Stimulated activated CD8-positive, alpha-beta memory T cell treated with anti-CD3 and anti-CD28 coated beads, Interleukin-15, amount 100 ng/mL, for 48 hours (primary cell): Measurements from ENCODE around the gene CAMK1D.

Experiments used
- DNase-seq, 2 donors: peaks; one replicate each; pipeline ENCODE4 v3.0.0-alpha.2; 2020; ENCODE audit warnings: low read depth in 2 of 2

Gene CAMK1D

DNA sequence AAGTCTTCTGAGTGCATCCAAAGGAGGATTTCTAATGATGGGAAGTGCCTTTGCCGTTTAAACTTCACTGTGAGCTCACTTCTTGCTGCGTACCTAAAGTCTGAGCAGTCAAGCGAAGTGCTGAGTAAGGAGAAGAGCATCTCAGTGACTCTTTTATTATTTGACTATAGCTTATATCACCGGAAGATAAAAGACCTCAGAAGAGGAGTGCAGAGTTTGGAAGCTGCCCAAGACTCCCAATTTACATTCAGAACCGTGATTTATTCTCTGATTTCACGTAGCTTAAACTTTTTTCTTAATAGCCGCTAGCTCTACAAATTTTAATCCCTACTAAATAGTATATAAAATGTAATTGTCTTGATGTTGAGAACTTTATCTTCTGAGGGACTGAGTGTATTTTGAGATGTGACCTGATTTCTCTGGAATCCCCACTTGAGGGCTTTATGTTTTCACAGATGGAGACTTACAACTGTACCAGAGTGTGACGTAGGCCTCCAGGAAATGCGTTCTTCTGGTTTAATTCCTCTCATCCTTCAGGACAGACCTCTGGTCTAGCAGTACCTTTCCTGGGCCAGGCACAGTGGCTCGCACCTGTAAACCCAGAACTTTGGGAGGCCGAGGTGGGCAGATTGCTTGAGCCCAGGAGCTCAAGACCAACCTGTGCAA is 51.1 kb downstream of the CAMK1D start:
- DNase-seq: no peak

DNA sequence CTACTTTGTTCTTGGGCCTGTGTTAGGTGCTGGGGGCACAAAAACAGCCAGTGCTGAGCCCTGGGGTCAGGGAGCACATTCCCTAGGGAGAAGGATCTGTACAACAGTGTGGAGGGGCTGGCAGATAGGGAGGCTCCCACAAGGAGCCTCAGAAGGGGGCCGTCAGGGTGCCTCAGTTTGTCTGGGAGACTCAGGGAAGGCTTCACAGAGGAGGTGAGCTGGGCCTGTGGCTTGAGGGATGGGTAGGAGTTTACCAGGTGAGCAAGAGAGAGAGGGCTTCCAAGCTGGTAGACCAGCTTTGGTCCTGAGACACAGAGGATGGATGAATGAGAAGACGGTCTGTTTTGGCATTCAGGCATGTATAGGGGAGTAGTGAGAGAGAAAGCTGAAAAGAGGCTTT is 52.1 kb downstream of the CAMK1D start:
- no peak for DNase-seq

DNA sequence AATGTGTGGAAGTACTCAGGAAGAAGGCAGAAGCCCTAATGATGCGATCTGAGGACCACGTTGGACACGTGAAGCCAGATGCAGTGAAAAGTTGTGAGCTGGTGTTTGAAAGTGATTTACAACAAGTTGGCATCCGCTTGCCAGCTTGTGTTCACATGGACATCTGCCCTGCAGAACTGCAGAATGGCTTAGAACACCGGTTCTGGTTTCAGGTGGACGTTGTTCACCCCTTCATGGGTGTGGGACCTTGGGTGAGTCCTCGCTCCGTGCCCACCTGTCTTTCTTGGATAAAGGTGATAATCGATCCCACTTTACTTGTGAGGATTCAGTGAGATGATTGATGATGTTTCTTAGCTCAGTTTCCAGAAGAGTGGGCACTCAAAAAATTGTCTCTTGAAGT is 53.8 kb downstream of the CAMK1D start:
- DNase-seq: no peak

DNA sequence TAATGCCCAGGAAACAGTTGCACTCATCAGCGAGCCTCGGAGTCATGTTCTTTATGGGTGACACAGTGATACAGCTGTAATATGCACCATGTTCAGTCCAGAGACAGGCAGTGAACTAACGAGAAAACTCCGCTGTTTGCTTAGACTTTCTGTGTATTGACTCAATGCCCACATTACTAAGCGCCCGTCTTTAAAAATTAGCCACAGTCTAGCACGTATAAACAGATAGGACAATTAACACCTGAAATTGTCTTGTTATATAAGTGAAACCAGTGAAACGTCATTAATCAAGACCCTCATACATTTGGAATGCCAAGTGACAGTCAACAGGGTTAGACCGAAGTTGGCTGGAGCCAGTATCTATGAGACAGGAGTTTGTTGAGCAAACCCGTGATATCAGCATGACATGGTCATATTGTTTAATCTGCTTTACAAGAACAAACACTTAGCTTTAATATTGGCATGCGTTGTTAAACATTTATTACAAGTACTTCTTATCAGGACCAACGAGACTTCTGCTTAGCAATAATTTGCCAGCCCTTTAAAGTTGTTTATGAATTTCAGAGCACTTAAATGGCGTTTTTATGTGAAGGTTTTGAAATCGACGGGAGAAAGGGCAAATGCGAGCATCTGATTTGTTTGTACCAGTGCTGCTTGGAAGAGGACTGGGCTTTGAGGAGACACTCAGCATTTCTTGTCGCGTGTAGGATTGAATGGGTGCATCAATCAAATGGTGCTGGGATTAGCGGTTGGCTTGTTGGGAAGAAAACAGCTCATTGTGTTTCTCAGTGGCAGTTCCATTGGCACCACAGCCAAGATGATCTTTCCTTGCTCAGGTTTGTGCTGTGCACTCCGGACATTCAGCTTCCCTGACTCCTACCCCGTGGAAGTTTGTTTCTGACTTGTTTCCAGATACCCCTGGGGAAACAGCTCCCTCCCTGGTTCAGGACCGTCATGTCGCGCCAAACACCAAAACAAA is 56.3 kb downstream of the CAMK1D start:
- no peak for DNase-seq

DNA sequence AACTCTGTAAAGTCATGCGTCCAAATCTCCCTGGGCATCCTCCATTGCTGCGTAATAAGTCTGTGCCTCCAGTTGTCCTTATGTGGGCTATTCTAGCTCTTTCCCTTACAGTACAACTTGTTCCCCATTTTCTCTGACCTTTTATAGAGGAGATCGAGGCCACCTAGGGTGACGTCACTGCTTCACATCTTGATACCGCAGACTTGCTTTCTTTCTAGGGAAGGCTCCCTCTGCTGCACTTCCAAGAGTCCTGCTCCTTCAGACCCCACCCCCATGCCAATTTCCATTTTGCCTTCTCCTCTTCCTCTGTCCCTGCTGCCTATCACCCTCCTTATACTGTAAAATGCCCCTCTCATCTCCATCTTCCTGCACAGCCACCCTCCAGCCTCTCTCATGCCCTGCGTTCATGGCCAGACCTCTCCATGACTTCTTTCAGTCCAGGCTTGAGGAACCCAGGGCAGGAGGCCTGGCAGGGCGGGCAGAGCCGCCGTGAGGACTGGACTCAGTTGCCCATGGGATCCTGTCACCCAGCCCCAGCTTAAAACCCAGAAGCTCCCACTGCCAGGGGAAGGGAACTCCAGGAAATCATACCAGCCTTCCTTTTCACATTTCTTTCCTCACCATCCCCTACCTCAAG is 57.5 kb downstream of the CAMK1D start:
- DNase-seq: no peak

DNA sequence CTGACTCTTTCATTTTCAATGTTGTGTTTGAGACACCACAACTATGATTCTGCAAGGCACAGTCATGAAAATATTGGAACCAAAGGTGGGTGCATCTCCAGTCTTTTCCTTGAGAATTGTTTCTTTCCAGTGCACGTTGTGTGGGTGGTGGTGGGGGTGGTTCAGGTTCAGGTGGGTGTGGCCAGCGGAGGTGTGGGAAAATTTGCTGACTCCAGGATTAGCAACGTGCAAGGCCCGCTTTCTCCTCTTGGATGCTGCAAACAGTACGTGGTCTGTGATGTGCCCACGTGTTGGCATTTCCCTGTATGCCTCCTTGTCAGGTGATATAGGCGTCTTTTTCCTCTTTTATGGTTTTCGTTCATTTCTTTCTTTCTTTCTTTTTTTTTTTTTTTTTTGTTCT is 59.1 kb downstream of the CAMK1D start:
- no peak for DNase-seq

DNA sequence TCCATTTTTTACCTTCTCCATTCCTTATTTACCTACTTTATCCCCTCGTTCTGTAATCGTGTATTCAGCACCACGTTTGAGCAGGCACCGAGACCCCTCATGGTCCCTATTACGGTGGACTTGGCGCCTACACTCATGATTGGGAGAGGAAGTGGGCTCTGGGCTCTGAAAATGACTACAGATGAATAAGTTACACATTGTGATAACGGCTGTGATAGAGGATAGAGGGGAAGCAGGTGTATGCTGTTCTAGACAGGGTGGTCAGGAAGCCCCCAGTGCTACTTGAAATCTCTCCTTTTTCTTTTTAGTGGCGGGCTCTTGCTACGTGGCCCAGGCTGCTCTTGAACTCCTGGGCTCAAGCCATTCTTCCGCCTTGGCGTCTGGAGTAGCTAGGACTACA is 59.8 kb downstream of the CAMK1D start:
- DNase-seq: no peak

DNA sequence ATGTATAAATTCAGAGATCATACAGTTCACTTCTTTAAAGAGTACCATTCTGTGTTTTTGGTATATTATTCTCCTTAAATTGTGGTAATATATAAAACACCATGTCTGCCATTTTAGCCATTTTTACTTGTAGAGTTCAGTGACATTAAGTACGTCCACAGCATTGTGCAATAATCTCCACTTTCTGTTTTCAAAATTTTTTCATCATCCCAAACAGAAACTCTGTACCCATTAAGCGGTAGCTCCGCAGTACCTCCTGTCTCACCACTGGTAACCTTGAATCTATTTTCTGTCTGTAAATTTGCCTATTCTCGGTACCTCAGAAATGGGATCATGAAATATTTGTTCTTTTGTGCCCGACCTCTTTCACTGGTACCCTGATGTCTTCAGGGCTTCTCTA is 60.3 kb downstream of the CAMK1D start:
- DNase-seq: no peak

DNA sequence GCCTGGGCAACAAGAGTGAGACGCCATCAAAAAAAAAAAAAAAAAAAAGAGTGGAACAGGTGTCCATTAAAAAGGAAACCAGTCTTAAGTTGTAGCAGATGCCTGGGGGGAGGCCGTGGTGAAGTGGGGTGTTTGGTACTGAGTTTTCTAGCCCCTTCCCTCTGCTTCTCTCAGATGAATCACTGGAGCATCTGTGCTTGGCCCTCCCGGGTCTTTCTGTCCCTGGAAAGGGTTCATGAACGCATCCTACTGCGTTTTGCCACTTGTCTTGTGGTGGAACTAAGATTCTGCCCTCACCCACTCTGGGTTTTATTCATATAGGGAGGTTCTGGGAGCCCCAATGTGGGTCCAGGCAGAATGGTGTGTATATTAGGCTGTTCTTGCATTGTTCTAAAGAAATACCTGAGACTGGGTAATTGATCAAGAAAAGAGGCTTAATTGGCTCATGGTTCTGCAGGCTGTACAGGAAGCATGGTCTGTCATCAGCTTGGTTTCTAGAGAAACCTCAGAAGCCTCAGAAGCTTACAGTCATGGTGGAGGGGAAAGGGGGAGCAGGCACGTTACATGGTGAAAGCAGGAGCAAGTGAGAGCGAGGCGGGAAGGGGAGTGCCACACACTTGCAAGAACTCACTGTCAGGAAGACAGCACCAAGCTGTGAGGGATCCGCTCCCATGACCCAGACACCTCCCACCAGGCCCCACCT is 63.5 kb downstream of the CAMK1D start:
- peak; percentile 49 to 60 for DNase-seq

DNA sequence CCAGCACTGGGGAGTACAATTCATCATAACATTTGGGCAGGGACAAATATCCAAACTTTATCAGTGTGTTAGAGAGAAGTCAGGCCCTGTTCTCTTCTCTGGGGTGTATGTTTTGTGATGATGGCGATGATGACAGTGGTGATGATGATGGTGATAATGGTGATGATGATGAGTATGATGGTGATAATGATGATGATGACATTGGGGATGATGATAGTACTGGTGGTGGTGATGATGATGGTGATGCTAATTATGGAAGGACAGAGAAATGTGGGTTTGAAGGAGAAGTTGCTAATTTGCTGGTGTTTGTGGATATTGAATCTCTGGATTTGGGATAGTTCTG is 64.0 kb downstream of the CAMK1D start:
- DNase-seq: no peak

DNA sequence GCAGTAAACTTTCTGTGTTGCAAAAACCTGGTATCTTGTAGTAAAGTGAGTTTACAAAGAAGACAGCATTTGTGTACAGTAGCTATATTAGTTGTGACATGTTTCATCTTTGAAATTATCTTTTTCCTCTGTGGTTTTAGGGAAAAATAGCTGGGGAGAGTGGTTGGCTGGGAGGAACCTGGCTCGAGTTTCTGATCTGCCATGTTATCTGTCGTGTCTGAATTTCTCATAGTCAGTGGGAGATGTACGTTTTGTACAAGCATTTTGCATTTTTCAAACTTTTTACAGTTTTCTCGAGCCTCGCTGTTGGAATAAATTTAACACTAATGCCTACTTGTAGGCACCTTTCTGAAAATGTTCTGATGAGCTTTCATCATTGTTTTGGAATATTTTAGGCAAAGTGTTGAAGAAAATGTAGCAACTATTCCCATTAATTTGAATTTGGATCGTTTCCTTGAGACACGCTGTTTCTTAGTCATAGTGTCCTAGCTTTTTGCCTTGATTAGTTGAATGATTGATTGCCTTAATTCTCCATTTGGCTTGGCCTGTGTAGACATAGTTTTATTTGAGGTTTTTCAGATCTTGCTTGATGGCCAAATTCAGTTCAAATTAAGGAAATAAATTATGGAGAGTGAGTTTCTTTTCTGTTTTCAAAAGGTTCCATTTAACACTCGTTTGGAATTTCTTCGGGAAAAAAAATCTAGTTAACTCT is 65.1 kb downstream of the CAMK1D start:
- no peak for DNase-seq

DNA sequence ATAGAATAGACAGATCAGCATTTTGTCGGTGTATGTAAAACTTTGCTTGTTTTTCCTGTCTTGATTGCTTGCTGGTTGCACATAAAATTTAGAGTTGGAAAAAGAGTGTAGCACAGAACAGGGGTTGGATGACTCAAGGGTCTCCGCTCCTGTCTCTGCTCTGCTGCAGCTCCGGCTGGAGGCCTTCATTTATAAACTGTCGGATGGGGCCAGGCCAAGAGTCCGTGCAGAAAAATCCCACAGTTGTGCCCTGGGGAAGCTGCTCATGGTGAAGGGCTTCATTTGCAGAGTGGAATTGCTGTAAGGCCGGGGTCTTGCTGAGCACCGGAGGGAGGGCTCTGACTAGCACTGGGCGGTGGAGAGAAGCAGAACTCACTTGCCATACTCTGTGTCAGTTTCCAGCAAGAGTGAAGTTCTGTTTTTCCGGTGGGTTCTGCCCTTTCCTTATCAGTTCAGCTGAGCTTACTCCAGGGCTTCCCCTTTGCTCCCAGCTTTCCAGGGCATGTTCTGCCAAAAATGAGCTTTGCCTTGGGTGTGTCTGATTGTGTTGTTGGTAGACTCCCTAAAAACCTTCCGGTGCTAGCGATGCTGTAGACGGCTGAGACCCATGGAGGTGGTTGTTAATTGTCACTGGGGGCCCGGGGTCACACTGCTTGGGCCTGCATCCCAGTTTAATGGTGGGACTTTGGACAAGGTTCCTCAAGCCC is 67.2 kb downstream of the CAMK1D start:
- no peak for DNase-seq

DNA sequence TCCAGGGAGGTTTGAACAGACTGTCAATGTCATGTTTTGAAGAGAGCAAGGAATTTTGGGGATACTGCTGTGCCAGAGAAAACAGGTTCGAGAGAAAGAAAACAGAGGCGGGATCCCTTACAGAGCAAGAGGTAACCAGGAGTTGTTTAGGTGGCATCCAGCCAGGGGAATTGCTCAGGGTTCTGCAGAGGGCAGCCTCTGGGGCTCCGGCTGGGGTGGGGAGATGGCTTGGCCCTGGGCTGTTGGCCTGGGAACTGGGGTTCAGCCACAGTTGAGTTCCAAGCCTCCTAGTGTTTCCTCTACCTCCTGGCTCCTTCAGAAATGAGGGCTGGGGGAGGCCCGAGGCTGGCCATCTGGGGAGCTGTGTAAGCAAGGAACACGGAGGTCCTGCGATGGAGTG is 68.0 kb downstream of the CAMK1D start:
- DNase-seq: no peak

DNA sequence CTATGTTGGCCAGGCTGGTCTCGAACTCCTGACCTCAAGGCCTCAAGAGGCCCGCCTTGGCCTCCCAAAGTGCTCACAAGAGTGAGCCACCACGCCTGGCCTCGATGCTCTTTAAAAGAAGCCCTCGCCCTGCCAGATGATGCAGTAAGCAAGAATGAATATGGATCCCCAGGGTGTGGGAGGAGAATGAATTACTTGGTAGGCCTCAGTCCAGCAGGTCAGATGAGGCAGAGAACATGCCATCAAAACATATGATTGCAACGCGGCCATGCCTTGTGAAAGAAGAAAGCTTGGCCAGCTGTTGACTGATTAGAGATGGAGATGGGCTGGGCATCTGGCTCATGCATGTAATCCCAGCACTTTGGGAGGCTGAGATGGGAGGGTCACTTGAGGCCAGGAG is 68.7 kb downstream of the CAMK1D start:
- DNase-seq: no peak

DNA sequence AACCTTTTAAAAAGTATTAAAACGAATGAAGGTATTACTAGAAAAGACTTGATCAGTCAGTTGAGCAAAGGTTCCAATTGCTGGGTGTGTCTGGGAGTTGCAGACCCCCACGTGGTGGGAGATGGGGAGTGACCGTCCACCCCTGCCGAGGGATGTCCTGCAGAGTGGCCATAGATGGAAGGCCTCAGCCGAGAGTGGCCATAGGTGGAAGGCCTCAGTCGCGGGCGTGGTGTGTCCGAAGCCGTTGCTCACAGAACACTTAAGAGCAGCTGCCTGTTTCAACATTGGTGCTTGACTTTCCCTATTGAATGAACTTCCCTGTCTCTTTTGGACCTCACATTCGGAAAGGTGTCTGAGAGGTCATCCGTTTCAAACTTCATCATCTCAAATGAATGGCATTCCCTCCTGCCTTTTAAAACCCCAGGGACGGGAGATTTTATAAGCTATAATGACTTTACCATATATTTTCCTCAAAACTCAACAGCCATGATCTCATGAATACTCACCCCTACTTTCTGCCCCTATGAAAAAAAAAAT is 69.4 kb downstream of the CAMK1D start:
- DNase-seq: no peak

DNA sequence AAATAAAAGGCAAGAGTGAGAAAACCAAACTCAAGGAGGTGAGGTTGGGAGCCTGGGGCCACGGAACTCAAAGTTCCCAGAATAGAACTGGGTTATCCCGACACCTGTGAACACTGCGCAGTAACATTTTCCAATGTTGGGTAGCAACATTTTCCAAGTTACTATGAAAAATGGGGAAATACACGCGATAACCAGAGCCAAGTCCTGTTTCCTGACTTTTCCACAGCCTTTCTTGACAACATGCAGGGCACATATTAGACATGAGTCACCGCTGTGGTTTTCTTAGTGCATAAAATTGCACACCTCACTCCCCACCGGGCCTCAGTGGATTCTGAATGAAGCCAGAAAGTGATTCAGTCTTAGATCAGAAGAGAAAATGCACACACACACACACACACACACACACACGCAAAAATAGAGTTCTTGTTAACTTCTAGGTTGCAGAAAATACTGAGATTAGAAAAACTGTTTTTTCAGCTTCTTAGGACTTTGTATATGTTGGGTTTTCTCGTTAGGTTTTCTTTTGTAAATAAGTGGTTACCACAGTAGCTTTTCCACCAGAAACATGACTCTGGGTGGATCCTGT is 70.0 kb downstream of the CAMK1D start:
- DNase-seq: peak; percentile 64 to 67

DNA sequence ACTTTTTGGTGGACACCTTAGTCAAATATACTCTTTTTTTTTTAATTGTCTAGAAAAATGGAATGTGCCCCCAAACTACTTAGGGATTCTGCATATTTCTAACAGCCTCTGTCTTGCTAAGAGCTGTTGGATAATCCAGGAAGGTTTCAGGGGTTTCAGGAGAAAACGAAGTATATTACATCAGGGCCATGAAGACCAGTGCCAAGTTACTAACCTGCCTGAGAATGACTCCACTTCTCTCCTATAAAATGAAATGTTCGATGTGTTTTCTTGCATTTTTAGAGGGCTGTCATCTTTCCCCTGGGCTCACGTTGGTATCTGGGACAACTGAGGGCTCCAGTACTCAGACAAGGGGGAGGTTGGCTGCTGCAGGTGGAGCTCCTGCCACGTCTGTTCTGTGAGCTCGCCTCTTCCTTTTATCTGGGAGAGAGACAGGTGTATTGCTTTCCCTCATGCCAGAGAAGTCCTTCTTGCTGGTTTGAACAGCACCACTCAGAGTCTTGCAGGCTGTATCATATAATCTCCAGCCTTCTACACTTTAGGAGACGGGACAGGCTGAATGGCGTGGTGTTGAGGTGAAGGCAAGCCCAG is 71.3 kb downstream of the CAMK1D start:
- no peak for DNase-seq

DNA sequence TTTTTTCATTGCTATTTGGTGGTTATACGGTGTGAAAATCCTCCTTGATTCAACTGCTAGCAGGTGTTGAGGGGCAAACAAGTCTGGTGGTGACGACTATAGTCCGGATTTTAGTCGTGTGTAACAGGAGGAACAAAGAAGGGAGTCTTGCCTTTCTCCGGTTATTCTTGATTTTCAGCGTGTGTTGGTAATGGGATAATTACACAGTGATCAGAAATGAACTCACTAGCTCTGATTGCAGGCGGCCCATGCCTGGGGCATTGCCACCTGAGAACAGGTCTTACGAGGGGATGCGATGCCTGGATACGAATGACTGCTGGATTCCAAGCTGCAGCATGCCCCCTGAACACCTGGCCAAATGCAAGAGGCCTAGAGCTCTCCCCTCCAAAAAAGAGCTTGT is 72.8 kb downstream of the CAMK1D start:
- no peak for DNase-seq

DNA sequence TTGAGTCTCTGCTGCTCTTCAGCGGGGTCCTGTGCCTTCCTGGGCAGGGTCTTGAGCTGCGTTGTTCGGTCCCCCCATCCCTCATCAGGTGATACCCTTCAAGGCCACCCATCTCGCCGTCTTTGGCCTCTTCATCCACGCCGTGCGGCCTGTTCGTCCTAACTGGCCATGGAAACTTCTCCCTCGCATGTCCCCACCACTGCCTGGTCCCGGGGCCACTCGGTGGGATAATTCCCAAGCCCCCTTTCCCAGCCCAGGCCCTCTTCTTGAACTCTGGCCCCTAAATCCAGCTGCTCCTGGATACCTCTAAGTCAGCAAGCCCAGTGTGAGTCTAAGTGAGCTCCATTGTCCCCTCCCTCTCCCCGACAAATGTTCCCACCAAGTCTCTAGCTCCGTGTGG is 74.5 kb downstream of the CAMK1D start:
- no peak for DNase-seq

DNA sequence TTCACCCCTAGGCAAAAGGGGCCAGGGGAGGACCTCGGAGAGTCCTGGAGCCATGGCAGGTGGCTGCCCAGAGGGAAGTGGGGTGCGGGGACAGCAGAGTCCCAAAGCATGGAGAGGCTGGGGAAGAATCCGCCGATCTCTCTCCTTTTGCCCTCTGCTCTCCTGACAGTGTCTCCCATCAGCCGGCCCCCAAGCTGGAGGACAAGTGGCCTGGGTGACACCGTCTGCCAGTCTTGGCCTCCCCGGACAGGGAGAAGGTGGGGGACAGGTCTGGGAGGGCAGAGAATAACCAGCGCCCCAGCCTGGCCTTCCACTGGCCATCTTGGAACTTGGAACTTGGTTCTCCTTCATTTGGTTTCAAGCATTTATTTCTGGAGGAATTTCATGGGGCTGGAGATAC is 77.9 kb downstream of the CAMK1D start:
- no peak for DNase-seq
